GM20000 (cell line): ENCODE measurements around the gene NFATC1.

Experiments used
- DNase-seq: peaks from one replicate; pipeline ENCODE4 v3.0.0; 2012; ENCODE audit warnings: low spot score
- CTCF ChIP-seq: IDR thresholded peaks from 2 replicates; pipeline ENCODE4 v1.5.1; 2012; ENCODE audit warnings: mild to moderate bottlenecking, control low read depth; ENCODE audit errors: extremely low read depth, missing control alignments

Gene NFATC1

GRCh38 chr18:79483971-79484491 lies 88.3 kb downstream of the NFATC1 start:
- DNase-seq, result no peak
- no peak for TF ChIP-seq CTCF

GRCh38 chr18:79484661-79485621 lies 89.2 kb downstream of the NFATC1 start:
- DNase-seq, result no peak

GRCh38 chr18:79485788-79486355 lies 90.1 kb downstream of the NFATC1 start:
- TF ChIP-seq CTCF, result no peak
- no peak for DNase-seq

More at GRCh38 chr18:79484661-79485621, 89.2 kb downstream of the NFATC1 start:
- no peak for TF ChIP-seq CTCF

GRCh38 chr18:79486356-79487182 lies 90.8 kb downstream of the NFATC1 start:
- DNase-seq, result no peak
- TF ChIP-seq CTCF, result no peak

- TF ChIP-seq CTCF, result no peak
- DNase-seq, result no peak
Measured at GRCh38 chr18:79487183-79487800, 91.6 kb downstream of the NFATC1 start.

- DNase-seq, result no peak
- no peak for TF ChIP-seq CTCF
Measured at GRCh38 chr18:79487801-79488201, 92.1 kb downstream of the NFATC1 start.
